ENCODE measurements around the gene FAM76B. TPM values are rescaled to one million over a fixed set of nuclear protein-coding genes. Genes with fewer than 3 reads are reported as not detected.

The FAM76B gene
- total RNA-seq, 2 donors from 2014 or later: 36.5 to 40.2 TPM

GRCh38 chr11:95762534-95762933 lies 27.0 kb downstream of the FAM76B start:
- Mint-ChIP-seq H3K9me3 (no peaks in the 10 kb centered on the region), H3K27ac (no peak overlapping the region), H3K27me3 (ENCODE audit: insufficient read depth) (no peaks in the 10 kb centered on the region), H3K4me3 (no peak overlapping the region), H3K36me3 (ENCODE audit: low read depth) (no peaks in the 10 kb centered on the region), H3K4me1 (no peaks in the 10 kb centered on the region)
- Histone ChIP-seq H3K9me3 (ENCODE audit: control insufficient read depth, low read length) (no peaks in the 10 kb centered on the region), H3K4me3 (ENCODE audit: low read length) (no peak overlapping the region), H3K27me3 (ENCODE audit: control insufficient read depth, insufficient read depth, low read length, poor library complexity, severe bottlenecking) (no peaks in the 10 kb centered on the region), H3K9ac (ENCODE audit: extremely low read depth, low read length, poor library complexity, severe bottlenecking) (no peak overlapping the region), H3K27ac (ENCODE audit: low read depth, low read length) (no peak overlapping the region), H3K4me1 (ENCODE audit: control insufficient read depth, insufficient read depth, low read length) (no peaks in the 10 kb centered on the region), H3K36me3 (ENCODE audit: control insufficient read depth, insufficient read depth, low read length) (no peaks in the 10 kb centered on the region)
- WGBS, 2 experiments (ENCODE audit: insufficient coverage in 1 of 2, insufficient read length in 1 of 2): 90 to 100% methylated on average over 1 to 3 of the region's 3 CpGs
- DNase-seq: no peak
- no peak for TF ChIP-seq CTCF (conservative IDR thresholded peaks at IDR 0.05)

GRCh38 chr11:95760941-95761340 lies 28.6 kb downstream of the FAM76B start:
- Mint-ChIP-seq H3K36me3 (ENCODE audit: low read depth) (no peaks in the 10 kb centered on the region), H3K27me3 (ENCODE audit: insufficient read depth) (no peaks in the 10 kb centered on the region), H3K9me3 (no peaks in the 10 kb centered on the region), H3K4me3 (no peak overlapping the region), H3K4me1 (no peaks in the 10 kb centered on the region), H3K27ac (no peak overlapping the region)
- no peaks in the 10 kb centered on the region for H3K9me3 ChIP-seq (ENCODE audit: control insufficient read depth, low read length)
- no peak for DNase-seq
- whole genome bisulfite sequencing, 2 experiments (ENCODE audit: insufficient coverage in 1 of 2, insufficient read length in 1 of 2): 83 to 100% methylated on average over 1 of the region's 1 CpG
- no peak overlapping the region for H3K9ac ChIP-seq (ENCODE audit: extremely low read depth, low read length, poor library complexity, severe bottlenecking)
- no peaks in the 10 kb centered on the region for H3K36me3 ChIP-seq (ENCODE audit: control insufficient read depth, insufficient read depth, low read length)
- H3K4me3 ChIP-seq (ENCODE audit: low read length): no peak overlapping the region
- no peak for TF ChIP-seq CTCF (conservative IDR thresholded peaks at IDR 0.05)
- no peaks in the 10 kb centered on the region for H3K27me3 ChIP-seq (ENCODE audit: control insufficient read depth, insufficient read depth, low read length, poor library complexity, severe bottlenecking)
- H3K27ac ChIP-seq (ENCODE audit: low read depth, low read length): no peak overlapping the region
- no peaks in the 10 kb centered on the region for H3K4me1 ChIP-seq (ENCODE audit: control insufficient read depth, insufficient read depth, low read length)

- H3K27me3 Mint-ChIP-seq (ENCODE audit: insufficient read depth): peaks cover 4% of the 10 kb centered on the region
- TF ChIP-seq CTCF (conservative IDR thresholded peaks at IDR 0.05): no peak
- Histone ChIP-seq H3K27me3 (ENCODE audit: control insufficient read depth, insufficient read depth, low read length, poor library complexity, severe bottlenecking) (no peaks in the 10 kb centered on the region), H3K36me3 (ENCODE audit: control insufficient read depth, insufficient read depth, low read length) (no peaks in the 10 kb centered on the region), H3K9me3 (ENCODE audit: control insufficient read depth, low read length) (no peaks in the 10 kb centered on the region), H3K27ac (ENCODE audit: low read depth, low read length) (no peak overlapping the region), H3K4me3 (ENCODE audit: low read length) (no peak overlapping the region), H3K4me1 (ENCODE audit: control insufficient read depth, insufficient read depth, low read length) (no peaks in the 10 kb centered on the region), H3K9ac (ENCODE audit: extremely low read depth, low read length, poor library complexity, severe bottlenecking) (no peak overlapping the region)
- H3K4me3 Mint-ChIP-seq: no peak overlapping the region
- no peaks in the 10 kb centered on the region for H3K9me3 Mint-ChIP-seq
- H3K36me3 Mint-ChIP-seq (ENCODE audit: low read depth): no peaks in the 10 kb centered on the region
- 89 to 100% methylated on average over 1 of the region's 1 CpG for WGBS, 2 experiments (ENCODE audit: insufficient coverage in 1 of 2, insufficient read length in 1 of 2)
- H3K27ac Mint-ChIP-seq: no peak overlapping the region
- peaks cover 12% of the 10 kb centered on the region for H3K4me1 Mint-ChIP-seq
- DNase-seq: no peak
Observed at GRCh38 chr11:95751515-95751914, 38.1 kb downstream of the FAM76B start.
